Measurements from ENCODE around the gene SNAP29. TPM values are rescaled to one million over a fixed set of nuclear protein-coding genes. Genes with fewer than 3 reads are reported as not detected.
A peak's percentile ranks its signal among the peaks of the same experiment; 100 is the strongest.
"Not testable (repeated sequence)": the region's sequence is repeated elsewhere in the genome, so short reads cannot be mapped to it uniquely, and the experiment has no call there.

SNAP29 gene
- total RNA-seq, 1 experiment from 2014 or later: 35.9 TPM

DNA sequence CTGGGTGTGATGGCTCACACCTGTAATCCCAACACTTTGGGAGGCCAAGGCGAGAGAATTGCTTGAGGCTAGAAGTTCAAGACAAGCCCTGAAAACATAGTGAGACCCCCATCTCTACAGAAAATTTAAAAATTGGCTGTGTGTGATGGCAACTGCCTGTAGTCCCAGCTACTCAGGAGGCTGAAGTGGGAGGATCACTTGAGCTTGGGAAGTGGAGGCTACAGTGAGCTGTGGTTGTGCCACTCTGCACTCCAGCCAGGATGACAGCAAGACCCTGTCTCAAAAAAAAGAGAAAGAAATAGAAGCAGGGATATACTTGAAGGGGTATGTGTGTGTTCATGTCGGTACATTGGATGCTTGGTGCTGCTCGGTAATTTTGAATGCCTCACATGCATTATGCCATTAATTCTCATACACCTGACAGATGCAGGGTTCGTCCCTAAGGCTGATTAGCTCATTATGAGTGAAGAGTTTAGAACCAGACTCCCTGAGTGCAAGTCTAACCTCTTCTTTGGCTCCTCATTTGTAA is 72.4 kb downstream of the SNAP29 start:
- peaks cover 21% of the 10 kb centered on the region for H3K4me1 Mint-ChIP-seq (ENCODE audit: low read depth, unreplicated experiment)
- CTCF ChIA-PET: interaction anchor here (0.6 to 0.8 kb wide), 2 partner anchors 13 to 41 kb away, joined by 3 to 10 read pairs; no protein-coding TSS in a partner anchor
- no peak overlapping the region for H3K27ac Mint-ChIP-seq (ENCODE audit: unreplicated experiment)

DNA sequence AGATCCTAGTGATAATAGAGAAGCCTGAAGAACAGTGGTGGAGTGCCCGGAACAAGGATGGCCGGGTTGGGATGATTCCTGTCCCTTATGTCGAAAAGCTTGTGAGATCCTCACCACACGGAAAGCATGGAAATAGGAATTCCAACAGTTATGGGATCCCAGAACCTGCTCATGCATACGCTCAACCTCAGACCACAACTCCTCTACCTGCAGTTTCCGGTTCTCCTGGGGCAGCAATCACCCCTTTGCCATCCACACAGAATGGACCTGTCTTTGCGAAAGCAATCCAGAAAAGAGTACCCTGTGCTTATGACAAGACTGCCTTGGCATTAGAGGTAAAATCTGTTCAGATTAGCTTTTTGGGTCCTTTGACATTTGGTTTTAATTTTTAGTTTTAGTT is 75.1 kb downstream of the SNAP29 start:
- CTCF ChIA-PET: no interaction called here
- DNase-seq: no peak
- no peak overlapping the region for H3K27ac Mint-ChIP-seq (ENCODE audit: unreplicated experiment)
- H3K4me3 Mint-ChIP-seq (ENCODE audit: low read depth, unreplicated experiment): no peak overlapping the region
- H3K9me3 Mint-ChIP-seq (ENCODE audit: low read depth, unreplicated experiment): no peaks in the 10 kb centered on the region
- TF ChIP-seq, protein P1, sequence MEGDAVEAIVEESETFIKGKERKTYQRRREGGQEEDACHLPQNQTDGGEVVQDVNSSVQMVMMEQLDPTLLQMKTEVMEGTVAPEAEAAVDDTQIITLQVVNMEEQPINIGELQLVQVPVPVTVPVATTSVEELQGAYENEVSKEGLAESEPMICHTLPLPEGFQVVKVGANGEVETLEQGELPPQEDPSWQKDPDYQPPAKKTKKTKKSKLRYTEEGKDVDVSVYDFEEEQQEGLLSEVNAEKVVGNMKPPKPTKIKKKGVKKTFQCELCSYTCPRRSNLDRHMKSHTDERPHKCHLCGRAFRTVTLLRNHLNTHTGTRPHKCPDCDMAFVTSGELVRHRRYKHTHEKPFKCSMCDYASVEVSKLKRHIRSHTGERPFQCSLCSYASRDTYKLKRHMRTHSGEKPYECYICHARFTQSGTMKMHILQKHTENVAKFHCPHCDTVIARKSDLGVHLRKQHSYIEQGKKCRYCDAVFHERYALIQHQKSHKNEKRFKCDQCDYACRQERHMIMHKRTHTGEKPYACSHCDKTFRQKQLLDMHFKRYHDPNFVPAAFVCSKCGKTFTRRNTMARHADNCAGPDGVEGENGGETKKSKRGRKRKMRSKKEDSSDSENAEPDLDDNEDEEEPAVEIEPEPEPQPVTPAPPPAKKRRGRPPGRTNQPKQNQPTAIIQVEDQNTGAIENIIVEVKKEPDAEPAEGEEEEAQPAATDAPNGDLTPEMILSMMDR (IDR thresholded peaks at IDR 0.05; ENCODE audit: unreplicated experiment): no peak
- intact Hi-C loops (cut with micrococcal nuclease; ENCODE audit: unreplicated experiment): no loop called here
- no TSS peak for BruUV-seq (replicated peaks)
- peaks cover 25% of the 10 kb centered on the region for H3K36me3 Mint-ChIP-seq (ENCODE audit: insufficient read depth, unreplicated experiment)
- H3K4me1 Mint-ChIP-seq (ENCODE audit: low read depth, unreplicated experiment): peaks cover 40% of the 10 kb centered on the region
- H3K27me3 Mint-ChIP-seq (ENCODE audit: unreplicated experiment): no peaks in the 10 kb centered on the region

More for the DNA sequence above, 72.4 kb downstream of the SNAP29 start:
- intact Hi-C loops (cut with micrococcal nuclease; ENCODE audit: unreplicated experiment): no loop called here
- no peaks in the 10 kb centered on the region for H3K27me3 Mint-ChIP-seq (ENCODE audit: unreplicated experiment)
- no peaks in the 10 kb centered on the region for H3K9me3 Mint-ChIP-seq (ENCODE audit: low read depth, unreplicated experiment)
- DNase-seq: no peak
- no peak overlapping the region for H3K4me3 Mint-ChIP-seq (ENCODE audit: low read depth, unreplicated experiment)
- peaks cover 21% of the 10 kb centered on the region for H3K36me3 Mint-ChIP-seq (ENCODE audit: insufficient read depth, unreplicated experiment)
- TF ChIP-seq, protein P1 (IDR thresholded peaks at IDR 0.05; ENCODE audit: unreplicated experiment): no peak
- no TSS peak for BruUV-seq (replicated peaks)

DNA sequence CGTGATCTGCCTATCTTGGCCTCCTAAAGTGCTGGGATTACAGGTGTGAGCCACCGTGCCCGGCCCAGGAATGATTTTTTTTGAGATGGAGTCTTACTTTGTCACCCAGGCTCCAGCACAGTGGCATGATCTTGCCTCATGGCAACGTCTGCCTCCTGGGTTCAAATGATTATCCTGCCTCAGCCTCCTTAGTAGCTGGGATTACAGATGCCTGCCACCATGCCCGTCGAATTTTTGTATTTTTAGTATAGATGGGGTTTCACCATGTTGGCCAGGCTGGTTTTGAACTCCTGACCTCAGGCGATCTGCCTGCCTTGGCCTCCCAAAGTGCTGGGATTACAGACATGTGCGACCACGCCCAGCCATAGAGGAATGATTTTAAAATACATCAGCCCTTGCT is 76.2 kb downstream of the SNAP29 start:
- DNase-seq; H3K9me3 Mint-ChIP-seq (ENCODE audit: low read depth, unreplicated experiment); H3K27me3 Mint-ChIP-seq (ENCODE audit: unreplicated experiment); CTCF ChIA-PET; BruUV-seq (replicated peaks); H3K4me3 Mint-ChIP-seq (ENCODE audit: low read depth, unreplicated experiment); H3K27ac Mint-ChIP-seq (ENCODE audit: unreplicated experiment); intact Hi-C loops (cut with micrococcal nuclease; ENCODE audit: unreplicated experiment): not testable (repeated sequence)
- Mint-ChIP-seq H3K4me1 (ENCODE audit: low read depth, unreplicated experiment) (peaks cover 45% of the 10 kb centered on the region), H3K36me3 (ENCODE audit: insufficient read depth, unreplicated experiment) (peaks cover 34% of the 10 kb centered on the region)

DNA sequence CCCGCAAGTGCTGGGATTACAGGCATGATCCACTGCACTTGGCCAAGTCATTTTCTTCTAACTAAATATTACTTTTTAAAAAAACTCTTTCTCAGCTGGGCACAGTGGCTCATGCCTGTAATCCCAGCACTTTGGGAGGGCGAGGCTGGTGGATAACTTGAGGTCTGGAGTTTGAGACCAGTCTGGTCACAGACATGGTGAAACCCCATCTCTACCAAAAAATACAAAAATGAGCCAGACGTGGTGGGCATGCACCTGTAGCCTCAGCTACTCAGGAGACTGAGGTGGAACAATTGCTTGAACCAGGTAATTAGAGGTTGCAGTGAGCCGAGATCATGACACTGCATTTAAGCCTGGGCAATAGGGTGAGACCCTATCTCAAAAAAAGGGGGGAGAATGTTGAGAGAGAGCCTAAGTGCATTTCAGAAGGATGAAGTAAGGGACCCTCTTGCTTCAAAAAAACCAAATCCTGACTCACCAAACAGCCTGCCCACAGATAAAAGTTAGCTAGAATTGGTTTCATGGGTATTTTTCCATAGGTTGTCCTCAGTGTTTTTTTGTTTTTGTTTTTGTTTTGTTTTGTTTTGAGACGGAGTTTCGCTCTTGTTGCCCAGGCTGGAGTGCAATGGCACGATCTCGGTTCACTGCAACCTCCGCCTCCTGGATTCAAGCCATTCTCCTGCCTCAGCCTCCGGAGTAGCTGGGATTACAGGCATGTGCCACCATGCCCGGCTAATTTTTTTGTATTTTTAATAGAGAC is 77.2 kb downstream of the SNAP29 start:
- H3K9me3 Mint-ChIP-seq (ENCODE audit: low read depth, unreplicated experiment); H3K27ac Mint-ChIP-seq (ENCODE audit: unreplicated experiment); BruUV-seq (replicated peaks); H3K4me3 Mint-ChIP-seq (ENCODE audit: low read depth, unreplicated experiment); DNase-seq; H3K27me3 Mint-ChIP-seq (ENCODE audit: unreplicated experiment); intact Hi-C loops (cut with micrococcal nuclease; ENCODE audit: unreplicated experiment): not testable (repeated sequence)
- Mint-ChIP-seq H3K4me1 (ENCODE audit: low read depth, unreplicated experiment) (peaks cover 54% of the 10 kb centered on the region), H3K36me3 (ENCODE audit: insufficient read depth, unreplicated experiment) (peaks cover 39% of the 10 kb centered on the region)
- CTCF ChIA-PET: interaction anchor here (1.0 to 3.6 kb wide), 6 partner anchors 10 to 72 kb away, joined by 3 to 18 read pairs (median 8); partner anchors contain the start of gene CRKL

DNA sequence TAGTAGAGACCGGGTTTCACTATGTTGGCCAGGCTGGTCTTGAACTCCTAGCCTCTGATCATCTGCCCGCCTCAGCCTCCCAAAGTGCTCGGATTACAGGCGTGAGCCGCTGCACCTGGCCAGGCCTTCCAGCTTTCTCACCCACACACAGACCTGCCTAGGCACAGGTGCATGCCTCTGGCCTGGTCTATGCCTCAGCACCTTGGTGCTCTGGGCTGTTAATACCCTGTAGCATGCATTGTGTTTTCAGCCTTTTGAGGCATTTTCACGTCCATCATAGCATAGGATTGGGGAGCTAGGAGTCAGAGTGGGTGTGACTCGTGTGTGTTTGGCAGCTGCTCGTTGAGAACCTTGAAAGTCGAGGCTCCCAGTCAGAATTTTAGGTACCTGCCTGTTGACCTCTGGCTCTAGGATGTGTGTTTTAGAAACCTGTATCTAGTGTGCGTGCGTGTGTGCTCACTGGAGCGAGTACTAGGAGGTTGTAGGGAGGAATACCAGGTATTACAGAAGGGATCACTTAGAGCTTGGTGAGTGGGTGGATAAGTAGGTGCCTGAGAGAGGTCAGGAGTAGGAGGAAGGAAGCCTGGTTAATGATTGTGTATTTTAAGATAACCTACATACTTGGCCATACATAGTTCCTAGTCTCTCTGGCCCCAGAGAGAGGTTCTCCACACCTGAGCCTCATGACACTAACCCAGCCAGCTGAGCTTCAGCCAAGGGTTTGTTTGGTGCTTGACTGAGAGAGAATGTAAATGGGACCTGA is 78.4 kb downstream of the SNAP29 start:
- intact Hi-C loops (cut with micrococcal nuclease; ENCODE audit: unreplicated experiment): no loop called here
- Mint-ChIP-seq H3K36me3 (ENCODE audit: insufficient read depth, unreplicated experiment) (peaks cover 39% of the 10 kb centered on the region), H3K4me1 (ENCODE audit: low read depth, unreplicated experiment) (peaks cover 53% of the 10 kb centered on the region), H3K27ac (ENCODE audit: unreplicated experiment) (peak overlapping the region; percentile 67), H3K27me3 (ENCODE audit: unreplicated experiment) (no peaks in the 10 kb centered on the region), H3K9me3 (ENCODE audit: low read depth, unreplicated experiment) (no peaks in the 10 kb centered on the region), H3K4me3 (ENCODE audit: low read depth, unreplicated experiment) (peak overlapping the region; percentile 70)
- BruUV-seq (replicated peaks): no TSS peak
- TF ChIP-seq, protein P1 (IDR thresholded peaks at IDR 0.05; ENCODE audit: unreplicated experiment): no peak
- CTCF ChIA-PET: interaction anchor here (0.6 to 3.6 kb wide), 12 partner anchors 11 to 133 kb away, joined by 3 to 18 read pairs (median 4); partner anchors contain the start of genes CRKL and THAP7
- no peak for DNase-seq
